GM12872 (cell line): Measurements from ENCODE around the gene SLC35F1.

Experiments used
- TF ChIP-seq, protein P1 (sequence below): IDR thresholded peaks from 3 replicates; pipeline ENCODE4 v1.5.1; 2011; ENCODE audit warnings: low read depth, mild to moderate bottlenecking, low read length, moderate library complexity; ENCODE audit not compliant: insufficient read depth

The SLC35F1 gene

DNA sequence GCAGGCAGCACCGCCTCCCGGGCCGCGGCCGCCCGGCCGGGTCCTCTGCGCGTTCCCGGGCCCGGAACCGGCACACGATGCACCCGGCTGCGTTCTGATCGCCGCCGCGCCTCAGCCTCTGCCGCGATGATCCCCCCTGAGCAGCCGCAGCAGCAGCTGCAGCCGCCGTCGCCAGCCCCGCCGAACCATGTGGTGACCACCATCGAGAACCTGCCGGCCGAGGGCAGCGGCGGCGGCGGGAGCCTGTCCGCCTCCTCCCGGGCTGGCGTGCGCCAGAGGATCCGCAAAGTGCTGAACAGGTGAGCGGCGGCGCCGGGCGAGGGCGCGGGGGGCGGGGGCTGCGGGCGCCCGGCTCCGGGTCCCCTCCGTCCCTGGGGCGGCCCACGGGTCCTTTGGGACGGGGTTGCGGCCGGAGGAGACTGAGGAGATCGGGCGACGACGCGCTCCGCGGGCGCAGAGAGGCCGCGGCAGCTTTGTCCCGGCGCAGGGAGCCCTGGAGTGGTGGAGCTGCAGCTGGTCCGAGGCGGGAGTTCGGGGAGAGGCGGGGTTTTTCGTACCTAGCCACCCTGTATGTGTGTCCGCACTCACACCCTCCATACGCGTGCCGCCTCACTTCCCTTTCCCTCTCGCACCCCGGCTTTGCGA, 659 bp downstream of the SLC35F1 start:
- TF ChIP-seq, protein P1, sequence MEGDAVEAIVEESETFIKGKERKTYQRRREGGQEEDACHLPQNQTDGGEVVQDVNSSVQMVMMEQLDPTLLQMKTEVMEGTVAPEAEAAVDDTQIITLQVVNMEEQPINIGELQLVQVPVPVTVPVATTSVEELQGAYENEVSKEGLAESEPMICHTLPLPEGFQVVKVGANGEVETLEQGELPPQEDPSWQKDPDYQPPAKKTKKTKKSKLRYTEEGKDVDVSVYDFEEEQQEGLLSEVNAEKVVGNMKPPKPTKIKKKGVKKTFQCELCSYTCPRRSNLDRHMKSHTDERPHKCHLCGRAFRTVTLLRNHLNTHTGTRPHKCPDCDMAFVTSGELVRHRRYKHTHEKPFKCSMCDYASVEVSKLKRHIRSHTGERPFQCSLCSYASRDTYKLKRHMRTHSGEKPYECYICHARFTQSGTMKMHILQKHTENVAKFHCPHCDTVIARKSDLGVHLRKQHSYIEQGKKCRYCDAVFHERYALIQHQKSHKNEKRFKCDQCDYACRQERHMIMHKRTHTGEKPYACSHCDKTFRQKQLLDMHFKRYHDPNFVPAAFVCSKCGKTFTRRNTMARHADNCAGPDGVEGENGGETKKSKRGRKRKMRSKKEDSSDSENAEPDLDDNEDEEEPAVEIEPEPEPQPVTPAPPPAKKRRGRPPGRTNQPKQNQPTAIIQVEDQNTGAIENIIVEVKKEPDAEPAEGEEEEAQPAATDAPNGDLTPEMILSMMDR = no peak

DNA sequence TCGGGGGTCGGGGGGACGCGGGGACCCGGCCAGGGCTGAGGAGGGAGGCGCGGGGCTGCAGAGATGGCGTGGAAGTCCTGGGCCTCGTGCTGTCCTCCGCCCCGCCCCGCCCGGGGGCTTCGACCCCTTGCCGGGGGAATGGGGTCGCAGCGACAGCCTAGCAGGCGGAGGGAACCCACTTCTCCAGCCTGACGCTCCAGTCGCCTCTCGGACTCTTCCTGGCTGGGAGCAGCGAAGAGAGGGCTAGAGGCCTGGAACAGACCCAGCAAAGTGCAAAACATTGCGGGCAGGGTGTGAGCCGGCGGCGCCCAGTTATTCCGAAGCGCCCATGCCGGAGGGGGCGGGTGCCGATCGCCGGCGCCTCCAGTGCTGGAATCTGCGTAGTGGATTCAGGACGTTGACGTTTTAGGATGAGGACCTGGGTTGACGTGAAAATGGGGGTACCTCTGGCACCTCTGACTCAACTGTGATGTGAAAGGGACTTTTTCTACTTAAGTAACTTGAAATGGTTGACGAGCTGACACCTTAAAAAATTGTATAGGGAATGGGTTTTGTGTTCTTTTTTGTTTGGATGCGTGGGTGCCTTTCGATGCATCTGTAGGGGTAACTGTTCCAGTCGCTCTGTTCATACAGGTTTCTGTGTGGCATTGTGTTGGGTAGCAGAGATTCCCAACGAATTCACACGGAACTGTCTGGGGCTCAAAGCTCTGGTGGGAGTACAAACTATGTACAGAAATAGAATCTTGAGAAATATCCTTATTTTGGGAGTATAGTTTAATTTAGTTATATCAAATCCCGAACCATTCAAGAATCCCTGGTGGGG, 1.4 kb downstream of the SLC35F1 start:
- TF ChIP-seq, protein P1 = no peak

DNA sequence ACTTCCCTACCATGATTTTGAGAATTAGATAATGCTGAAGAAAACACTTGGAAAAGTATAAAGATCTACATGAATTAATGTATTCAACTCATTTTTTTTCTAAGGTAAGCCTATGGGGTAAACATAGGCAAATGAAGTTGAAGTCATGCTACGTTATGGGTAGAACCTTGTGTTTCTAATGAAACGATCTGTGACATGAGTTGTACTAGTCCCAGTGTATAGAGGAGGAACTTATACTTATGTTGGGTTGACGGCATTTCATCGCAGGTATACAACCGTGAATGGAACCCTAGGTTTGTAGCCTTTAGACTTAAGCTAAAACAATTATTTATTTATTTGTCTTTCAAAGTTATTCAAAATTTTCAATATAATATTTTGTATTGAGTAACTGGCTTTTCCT, 2.6 kb downstream of the SLC35F1 start:
- TF ChIP-seq, protein P1 = no peak

DNA sequence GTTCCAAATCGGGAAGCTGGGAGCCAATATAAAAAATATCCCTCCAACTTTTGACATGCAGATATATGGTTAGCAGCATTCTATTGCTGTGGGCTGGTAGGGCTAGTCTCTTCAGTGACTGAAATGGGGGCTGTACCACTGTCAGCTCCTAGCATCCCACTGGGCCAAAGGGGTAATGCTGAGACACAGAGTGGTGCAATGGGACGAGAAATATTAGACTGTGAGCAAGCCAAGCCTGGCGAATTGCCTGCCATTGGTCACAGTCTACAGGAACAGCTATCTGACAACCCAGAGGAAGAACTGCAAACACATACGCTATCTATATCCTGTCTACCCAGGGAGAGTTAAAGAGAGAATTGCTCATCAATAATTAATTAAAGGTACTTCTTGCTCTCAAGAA, 3.5 kb downstream of the SLC35F1 start:
- TF ChIP-seq, protein P1 = no peak

DNA sequence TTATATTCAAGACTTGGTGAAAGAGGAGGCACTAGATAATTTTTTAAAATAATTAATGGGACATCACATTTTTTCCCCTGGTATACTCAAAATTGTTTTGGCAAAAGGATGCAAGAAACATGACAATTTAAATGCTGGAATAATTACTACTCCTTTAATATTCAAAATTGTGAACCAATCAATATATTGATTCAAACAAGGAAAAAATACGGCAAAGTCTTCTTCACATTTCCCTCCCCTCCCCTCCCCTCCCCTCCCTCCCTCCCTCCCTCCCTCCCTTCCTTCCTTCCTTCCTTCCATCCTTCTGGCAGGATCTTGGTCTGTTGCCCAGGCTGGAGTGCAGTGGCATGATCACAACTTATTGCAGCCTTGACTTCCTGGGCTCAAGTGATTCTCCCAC, 4.1 kb downstream of the SLC35F1 start:
- TF ChIP-seq, protein P1 = no peak

DNA sequence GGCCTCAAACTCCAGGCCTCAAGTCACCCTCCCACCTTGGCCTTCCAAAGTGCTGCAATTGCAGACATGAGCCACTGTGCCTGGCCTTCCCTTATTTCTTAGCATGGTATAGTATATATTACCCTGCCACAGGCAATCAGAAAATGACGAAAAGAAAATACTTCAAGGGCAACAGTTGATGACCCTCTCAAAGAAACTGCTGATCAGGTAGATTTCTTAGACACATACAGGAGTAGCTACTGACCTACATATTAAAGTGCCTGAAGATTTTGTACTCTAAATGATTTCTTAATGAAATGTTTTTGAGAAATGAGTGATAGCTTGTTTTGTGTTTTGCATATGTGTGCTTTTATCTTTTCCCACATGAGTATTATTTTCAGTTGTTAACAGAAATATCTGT, 4.6 kb downstream of the SLC35F1 start:
- TF ChIP-seq, protein P1 = no peak

DNA sequence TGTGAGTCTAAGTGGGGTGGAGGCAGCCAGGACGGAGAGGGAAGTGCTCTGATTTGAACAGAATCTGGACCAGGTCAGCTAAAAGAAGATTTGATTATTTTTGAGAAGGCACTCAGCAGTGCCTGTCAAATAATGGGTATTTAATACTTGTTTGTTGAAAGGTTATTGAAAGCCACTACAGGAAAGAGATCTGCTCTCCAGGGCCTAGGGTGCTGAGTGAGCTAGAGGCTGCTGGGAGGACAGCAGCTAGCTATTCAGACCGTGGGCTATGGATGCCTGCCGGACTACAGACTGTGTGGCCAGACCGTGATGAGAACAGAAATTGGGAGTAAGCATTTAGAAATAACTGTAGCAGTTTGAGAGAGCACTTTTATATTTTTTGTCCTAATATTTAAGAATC, 8.8 kb downstream of the SLC35F1 start:
- TF ChIP-seq, protein P1 = no peak
